ENCODE data around the gene RAPGEF3.

The RAPGEF3 gene

GRCh38 chr12:47776471-47777143 is 17.9 kb upstream of the RAPGEF3 start:
- DNase-seq, result no peak

GRCh38 chr12:47775100-47775911 is 16.6 kb upstream of the RAPGEF3 start:
- peak in 1 of 2 donors; percentile 40 for DNase-seq

GRCh38 chr12:47774663-47775062 is 16.0 kb upstream of the RAPGEF3 start:
- no peak for DNase-seq

DNA sequence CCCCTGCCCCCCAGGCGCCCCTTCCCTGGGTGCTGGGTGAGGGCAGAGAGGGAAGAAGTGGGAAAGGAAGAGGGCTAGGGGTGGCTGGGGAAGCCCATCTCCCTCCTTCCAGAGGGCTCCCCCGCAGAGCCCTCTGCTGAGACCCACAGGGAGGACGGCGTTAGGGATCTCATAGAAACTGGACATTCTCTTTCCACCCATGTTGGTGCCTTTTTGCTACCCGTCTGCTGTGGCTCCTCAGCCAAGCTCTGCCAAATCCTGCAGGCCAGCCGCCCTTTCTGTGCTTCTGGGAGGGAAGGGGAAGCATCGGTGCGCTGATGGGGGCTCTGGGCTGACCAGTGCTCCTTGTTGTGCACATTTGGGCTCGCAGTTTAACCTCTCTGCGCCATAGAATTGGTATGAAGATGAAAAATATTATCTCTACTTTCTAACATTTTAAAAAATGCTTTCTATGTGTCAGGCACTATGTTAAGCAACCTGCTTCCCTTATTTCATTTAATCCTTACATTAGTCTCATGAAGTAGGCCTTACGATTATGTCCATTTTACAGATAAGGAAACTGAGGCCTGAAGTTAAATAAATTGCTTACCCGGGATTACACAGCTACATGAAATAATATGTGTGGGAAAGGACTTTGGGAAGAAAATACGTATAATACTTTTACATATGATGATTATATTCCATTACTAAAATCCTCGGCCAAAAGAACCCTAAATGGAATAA is 15.3 kb upstream of the RAPGEF3 start:
- DNase-seq, result no peak

- peak; percentile 71 to 72 for DNase-seq
These were observed 14.6 kb upstream of the RAPGEF3 start, which contains the start of gene SLC48A1 for GRCh38 chr12:47773062-47773857. Gene SLC48A1, plus strand, starts transcription at chr12:47773238. Its CDS starts 67 bp downstream, at chr12:47773305.

DNA sequence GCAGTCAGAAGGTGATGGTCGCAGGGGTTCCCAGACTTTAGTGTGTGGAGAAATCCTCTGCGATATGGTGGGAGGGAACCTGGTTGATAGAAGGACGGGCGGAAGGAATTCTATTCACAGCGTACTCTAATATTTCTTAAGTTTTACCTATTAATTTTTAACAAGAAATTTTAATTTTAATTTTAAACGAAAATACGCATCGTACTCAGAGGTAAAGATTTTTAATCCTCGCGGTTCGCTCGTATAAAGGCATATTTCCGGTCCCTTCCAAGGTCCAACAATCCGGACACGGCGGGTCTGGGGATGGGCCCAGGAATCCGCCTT is 14.0 kb upstream of the RAPGEF3 start:
- no peak for DNase-seq

GRCh38 chr12:47772094-47772660 is 13.5 kb upstream of the RAPGEF3 start:
- DNase-seq, result no peak

GRCh38 chr12:47771304-47771703 is 12.6 kb upstream of the RAPGEF3 start:
- DNase-seq, result no peak

DNA sequence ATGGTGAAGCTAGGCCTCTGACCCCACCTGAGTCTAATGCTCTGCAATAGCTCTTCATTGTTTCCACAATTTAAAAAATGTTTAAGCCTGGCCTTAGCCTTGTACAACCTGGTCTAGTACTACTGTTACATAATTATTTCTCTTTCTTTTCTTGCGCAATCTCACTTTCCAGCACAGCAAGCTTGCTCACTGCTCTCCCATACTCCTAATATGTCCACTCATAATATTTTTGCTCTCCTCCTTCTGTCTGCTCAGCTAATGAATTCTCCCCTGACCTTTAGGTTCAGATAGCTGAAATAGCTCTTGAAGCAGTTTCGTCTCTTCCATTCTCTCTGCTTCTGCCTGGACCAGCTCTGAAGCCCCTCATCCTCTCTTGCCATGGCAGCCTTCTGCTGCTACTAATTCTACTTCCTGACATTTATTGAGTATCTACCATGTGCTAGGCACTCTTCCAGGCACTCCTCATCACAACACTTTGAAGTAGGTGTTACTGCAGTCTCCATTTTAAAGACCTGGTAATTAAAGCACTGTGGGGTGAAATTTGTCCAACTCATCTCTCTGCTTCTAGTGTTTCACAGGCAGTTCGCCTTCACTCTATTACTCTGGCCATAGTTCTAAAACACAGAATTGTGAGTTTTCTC is 11.5 kb upstream of the RAPGEF3 start:
- no peak for DNase-seq

DNA sequence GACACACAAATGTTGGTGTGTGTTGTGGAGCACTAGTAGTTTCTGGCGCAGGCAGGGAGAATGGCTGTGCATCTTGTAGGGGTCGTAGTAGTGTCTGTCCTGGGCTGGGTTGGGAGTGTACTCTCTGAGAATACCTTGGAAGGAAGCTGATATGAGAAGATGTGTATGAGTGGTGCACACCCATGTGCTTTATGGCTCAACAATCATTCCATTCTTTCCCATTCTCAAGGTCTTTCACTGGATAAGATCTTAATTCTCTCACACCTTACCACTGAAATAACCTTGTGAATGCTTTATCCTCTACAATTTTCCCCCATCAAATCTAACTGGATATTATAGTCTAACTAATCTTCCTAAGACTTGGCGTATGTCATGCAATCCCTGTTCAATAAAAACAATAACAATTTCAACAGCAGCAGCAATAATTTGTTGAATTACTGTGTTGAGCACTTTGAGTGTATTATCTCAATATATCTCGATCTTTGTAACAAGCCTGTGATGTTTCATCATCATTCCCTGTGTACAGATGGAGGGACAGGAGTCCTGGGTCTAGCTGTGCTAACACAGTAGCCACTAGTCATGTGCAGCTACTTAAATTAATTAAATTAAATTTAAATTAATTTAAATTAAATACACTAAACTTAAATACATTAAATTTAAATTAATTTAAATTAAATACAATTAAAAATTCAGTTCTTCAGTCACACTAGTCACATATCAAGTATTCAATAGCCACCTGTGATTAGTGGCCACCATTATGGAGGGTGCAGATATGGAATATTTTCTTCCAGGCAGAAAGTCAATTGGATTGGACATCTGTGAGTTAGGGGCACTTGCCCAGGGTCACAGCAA is 10.8 kb upstream of the RAPGEF3 start:
- DNase-seq, result no peak

- DNase-seq, result no peak
These were observed 9.7 kb upstream of the RAPGEF3 start for GRCh38 chr12:47768323-47768811.

DNA sequence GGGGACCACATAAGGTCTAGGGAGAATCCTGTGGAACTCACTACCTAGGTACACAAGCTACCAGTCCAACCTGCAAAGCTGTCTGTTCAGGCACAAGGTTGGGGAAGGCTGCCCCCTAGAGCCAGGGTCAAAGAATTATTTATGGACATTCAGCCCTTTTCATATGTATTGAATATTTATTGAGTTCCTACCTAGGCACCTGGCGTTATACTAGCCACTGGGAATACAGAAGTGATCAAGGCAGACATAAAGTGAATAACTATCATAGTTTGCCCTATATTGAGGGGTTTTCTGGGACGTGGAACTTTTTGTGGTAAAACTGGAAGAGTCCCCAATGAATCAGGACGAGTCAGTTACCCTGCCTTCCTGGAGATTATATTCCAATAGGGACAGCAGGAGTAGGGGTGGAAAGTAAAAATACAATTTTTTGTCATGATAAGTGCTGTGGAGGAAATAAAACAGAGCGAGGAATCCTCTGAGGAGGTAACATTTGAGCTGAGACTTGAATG is 8.6 kb upstream of the RAPGEF3 start:
- DNase-seq, result peak; percentile 77 to 78

GRCh38 chr12:47766502-47767215 is 8.0 kb upstream of the RAPGEF3 start:
- DNase-seq, result no peak

DNA sequence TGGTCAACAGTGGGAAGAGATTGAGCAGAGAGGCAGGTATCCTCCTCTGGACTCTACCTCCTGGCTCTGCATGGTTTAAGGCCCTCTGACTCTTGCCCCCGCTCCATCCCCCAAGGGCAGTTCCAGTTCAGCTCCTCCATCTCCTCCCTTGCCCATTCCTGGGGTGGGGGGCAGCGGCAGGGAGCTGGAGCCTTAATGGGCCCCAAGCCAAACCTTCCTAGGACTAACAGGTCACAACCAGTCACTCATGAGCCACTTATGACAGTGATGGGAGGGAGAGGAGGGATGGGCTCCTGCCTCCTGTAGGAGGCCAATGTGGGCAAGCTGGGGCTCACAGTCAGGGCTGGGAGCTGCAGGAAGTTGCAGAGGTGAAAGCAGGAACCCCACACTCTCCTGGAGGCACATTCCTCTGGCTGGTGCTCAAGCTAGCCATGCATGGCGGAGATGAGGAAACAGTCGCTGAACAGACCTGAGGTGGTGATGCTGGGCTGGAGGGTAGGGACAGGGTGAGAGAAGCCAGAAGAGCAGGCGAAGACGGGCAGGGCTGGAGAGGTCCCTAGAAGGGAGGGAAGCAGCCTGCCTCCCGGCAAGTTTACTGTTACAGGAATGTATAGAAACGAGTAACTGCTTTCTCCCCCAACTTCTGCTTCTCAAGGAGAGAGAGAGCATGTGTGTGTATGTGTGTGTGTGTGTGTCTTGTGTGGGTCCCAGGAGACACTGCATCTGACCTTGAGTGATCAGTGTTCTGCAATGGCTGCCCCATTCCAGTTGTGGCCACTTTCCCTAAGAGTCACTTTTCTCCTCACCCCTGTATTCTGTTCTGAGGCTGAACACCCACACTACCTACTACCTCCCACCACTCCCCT is 5.0 kb upstream of the RAPGEF3 start:
- DNase-seq, result no peak

DNA sequence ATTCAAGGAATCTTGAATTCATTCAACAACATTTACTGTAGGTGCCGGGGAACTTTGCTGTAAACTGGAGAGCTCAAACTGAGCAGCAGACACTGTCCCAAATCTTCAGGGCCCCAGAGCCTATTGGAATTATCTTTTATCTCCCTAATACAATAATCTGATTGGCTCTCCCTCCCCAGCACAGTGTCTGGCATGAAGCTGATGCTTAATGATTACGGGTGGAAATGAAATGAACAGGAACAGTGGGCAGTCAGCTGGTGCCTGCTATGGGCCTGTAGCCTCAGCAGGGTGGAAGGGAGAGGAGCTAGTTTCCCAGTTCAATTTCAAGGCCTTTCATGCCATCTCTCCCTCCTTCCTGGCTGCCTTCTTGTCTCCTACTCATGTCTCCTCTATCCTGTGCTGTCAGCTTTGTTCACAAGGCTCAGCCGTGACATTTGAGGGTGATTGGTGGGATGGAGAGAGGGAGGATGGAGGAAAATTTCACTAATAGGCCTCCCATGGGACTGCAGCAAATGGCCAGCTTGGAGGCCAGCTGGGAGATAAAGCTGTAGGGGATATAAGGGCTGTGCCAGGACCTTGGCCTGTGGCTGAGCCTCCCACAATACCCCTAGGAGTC is 4.3 kb upstream of the RAPGEF3 start:
- no peak for DNase-seq

DNA sequence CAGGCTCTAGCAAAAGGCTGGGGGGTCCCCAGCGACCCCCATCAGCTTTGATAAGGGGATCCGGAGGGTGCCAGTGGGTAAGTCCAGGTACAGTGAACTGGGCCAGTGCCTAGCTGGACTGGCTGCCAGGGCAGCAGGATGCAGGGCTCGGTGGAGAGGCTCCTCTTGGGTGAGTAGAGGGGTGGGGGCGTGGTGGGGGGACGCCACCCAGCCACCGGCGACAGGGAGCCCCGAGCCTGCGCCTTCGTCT is 171 bp downstream of the RAPGEF3 start:
- DNase-seq, result no peak

GRCh38 chr12:47757840-47758583 is 668 bp downstream of the RAPGEF3 start:
- no peak for DNase-seq

GRCh38 chr12:47757364-47757839 is 1.3 kb downstream of the RAPGEF3 start:
- DNase-seq, result no peak

All from CD4-positive, alpha-beta T cell treated with Interleukin-4 for 1 hour (primary cell).